ENCODE results near the gene SH3PXD2A. TPM values are rescaled to one million over a fixed set of nuclear protein-coding genes. Genes with fewer than 3 reads are reported as not detected.

The SH3PXD2A gene
- total RNA-seq, 5 donors from 2014 or later (not counting 1 experiment from before 2014, with no cell fraction given): 5.8 to 11.8 (median 9.8) TPM

DNA sequence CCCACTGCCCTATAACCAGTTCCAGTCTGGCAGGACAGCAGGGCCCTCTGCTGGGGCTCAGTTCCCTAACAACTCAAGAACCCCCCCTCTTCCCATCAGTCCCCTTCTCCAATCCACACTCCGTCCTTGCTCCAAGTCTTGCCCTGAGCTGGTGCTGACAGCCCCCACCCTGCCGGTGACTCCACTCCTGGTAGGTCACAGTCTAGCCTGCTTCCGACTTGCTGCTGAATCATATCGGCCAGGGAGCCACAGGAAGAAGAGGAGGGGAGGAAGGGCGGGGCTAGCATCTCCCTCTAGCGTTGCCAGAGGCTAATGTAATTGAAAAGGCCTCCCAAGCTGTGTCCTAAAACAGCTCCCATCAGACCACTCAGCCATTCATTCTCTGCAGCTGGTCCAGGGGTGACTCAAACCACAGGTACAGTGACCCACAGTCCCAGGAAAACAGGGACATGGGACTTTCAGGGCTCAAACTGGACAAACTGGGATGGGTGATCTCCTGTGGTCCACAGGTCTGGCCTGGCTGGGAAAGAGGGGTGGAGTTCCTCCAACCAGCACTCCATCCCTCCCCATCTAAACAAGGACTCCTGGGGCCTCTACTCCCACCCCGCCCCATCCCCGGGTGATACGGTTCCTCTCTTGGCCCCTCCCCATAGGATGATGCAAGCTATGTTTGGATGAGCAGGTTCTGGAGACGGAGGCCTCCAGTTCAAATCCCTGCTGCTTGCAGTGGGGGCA is 158.8 kb downstream of the SH3PXD2A start:
- peaks cover 19 to 38% (median 29%) of the 10 kb centered on the region in 3 donors for H3K4me1 Mint-ChIP-seq
- WGBS (ENCODE audit: insufficient coverage): 10% methylated on average over 2 of the region's 10 CpGs
- H3K27me3 Mint-ChIP-seq: peaks cover 0 to 3% of the 10 kb centered on the region in 2 donors
- CTCF ChIA-PET: interaction anchor here (0.5 to 1.0 kb wide), 2 partner anchors 18 to 197 kb away, joined by 4 to 9 read pairs; no protein-coding TSS in a partner anchor
- no peaks in the 10 kb centered on the region for H3K36me3 ChIP-seq (ENCODE audit: control insufficient read depth in 2 of 2, extremely low read depth in 1 of 2, insufficient read depth in 1 of 2, low read length in 1 of 2)
- no peaks in the 10 kb centered on the region for H3K9me3 Mint-ChIP-seq
- no peak overlapping the region for H3K27ac ChIP-seq (ENCODE audit: low read length)
- no peak overlapping the region for H3K4me3 ChIP-seq (ENCODE audit: control insufficient read depth in 1 of 2, extremely low read depth in 1 of 2, low read length in 1 of 2)
- DNase-seq: peak in 34 of 35 experiments; percentile 6 to 72 (median 42)
- H3K27me3 ChIP-seq (replicated peaks in 1 of 2; ENCODE audit: control insufficient read depth in 2 of 2, extremely low read depth in 1 of 2, insufficient read depth in 2 of 2, low read length in 1 of 2): peaks cover 0 to 12% of the 10 kb centered on the region in 2 experiments
- POLR2A ChIA-PET: no interaction called here
- H3K9me3 ChIP-seq: no peaks in the 10 kb centered on the region
- H3K27ac Mint-ChIP-seq: peak overlapping the region; percentile 35 to 37
- H3K36me3 Mint-ChIP-seq: no peaks in the 10 kb centered on the region
- peak; percentile 62 to 74 (median 69) for ATAC-seq (replicated peaks in 1 of 4)
- peaks cover 9 to 43% of the 10 kb centered on the region in 2 experiments for H3K4me1 ChIP-seq (ENCODE audit: control insufficient read depth in 1 of 2, extremely low read depth in 1 of 2, insufficient read depth in 2 of 2, low read length in 2 of 2)
- H3K4me3 Mint-ChIP-seq: peak overlapping the region; percentile 31 to 52 (median 39)

DNA sequence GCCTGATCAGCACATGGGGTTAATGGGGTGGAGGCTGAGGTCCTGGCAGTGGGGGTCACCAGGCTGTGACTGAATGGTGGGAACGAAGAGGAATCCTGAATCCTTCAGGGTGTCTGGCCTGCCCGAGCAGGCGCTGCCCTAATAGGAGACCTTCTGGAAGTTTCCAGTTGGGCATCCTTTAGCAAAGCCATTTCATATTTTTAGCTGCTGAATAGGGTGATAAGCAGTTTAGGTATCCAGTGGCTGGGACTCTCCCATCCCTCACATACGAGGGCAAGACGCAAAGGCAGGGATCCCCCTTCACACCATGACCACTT is 159.3 kb downstream of the SH3PXD2A start:
- Histone ChIP-seq H3K36me3 (ENCODE audit: control insufficient read depth in 2 of 2, extremely low read depth in 1 of 2, insufficient read depth in 1 of 2, low read length in 1 of 2) (no peaks in the 10 kb centered on the region), H3K27me3 (replicated peaks in 1 of 2; ENCODE audit: control insufficient read depth in 2 of 2, extremely low read depth in 1 of 2, insufficient read depth in 2 of 2, low read length in 1 of 2) (peaks cover 0 to 12% of the 10 kb centered on the region in 2 experiments), H3K27ac (ENCODE audit: low read length) (no peak overlapping the region), H3K9me3 (no peaks in the 10 kb centered on the region), H3K4me3 (ENCODE audit: control insufficient read depth in 1 of 2, extremely low read depth in 1 of 2, low read length in 1 of 2) (no peak overlapping the region), H3K4me1 (ENCODE audit: control insufficient read depth in 1 of 2, extremely low read depth in 1 of 2, insufficient read depth in 2 of 2, low read length in 2 of 2) (peaks cover 9 to 43% of the 10 kb centered on the region in 2 experiments)
- Mint-ChIP-seq H3K36me3 (no peaks in the 10 kb centered on the region), H3K27me3 (peaks cover 0 to 3% of the 10 kb centered on the region in 2 donors), H3K4me3 (peak overlapping the region in 1 of 3 donors; percentile 52), H3K4me1 (peaks cover 23 to 41% (median 32%) of the 10 kb centered on the region in 3 donors), H3K9me3 (no peaks in the 10 kb centered on the region), H3K27ac (no peak overlapping the region)
- ChIA-PET CTCF (interaction anchor here (0.5 to 1.0 kb wide), 2 partner anchors 18 to 197 kb away, joined by 4 to 9 read pairs; no protein-coding TSS in a partner anchor), POLR2A (no interaction called here)
- WGBS (ENCODE audit: insufficient coverage): 73% methylated on average over 3 of the region's 5 CpGs
- ATAC-seq (replicated peaks in 1 of 4) (no peak), DNase-seq (no peak)

GRCh38 chr10:103695584-103696005 is 159.8 kb downstream of the SH3PXD2A start:
- CTCF ChIA-PET: no interaction called here
- no peak overlapping the region for H3K4me3 ChIP-seq (ENCODE audit: control insufficient read depth in 1 of 2, extremely low read depth in 1 of 2, low read length in 1 of 2)
- H3K4me1 Mint-ChIP-seq: peaks cover 23 to 42% (median 32%) of the 10 kb centered on the region in 3 donors
- POLR2A ChIA-PET: no interaction called here
- no peaks in the 10 kb centered on the region for H3K9me3 ChIP-seq
- H3K36me3 Mint-ChIP-seq: no peaks in the 10 kb centered on the region
- peaks cover 0 to 3% of the 10 kb centered on the region in 2 donors for H3K27me3 Mint-ChIP-seq
- H3K27ac ChIP-seq (ENCODE audit: low read length): no peak overlapping the region
- no peaks in the 10 kb centered on the region for H3K36me3 ChIP-seq (ENCODE audit: control insufficient read depth in 2 of 2, extremely low read depth in 1 of 2, insufficient read depth in 1 of 2, low read length in 1 of 2)
- no peak for DNase-seq
- H3K27ac Mint-ChIP-seq: no peak overlapping the region
- no peak for ATAC-seq (replicated peaks in 1 of 4)
- H3K4me1 ChIP-seq (ENCODE audit: control insufficient read depth in 1 of 2, extremely low read depth in 1 of 2, insufficient read depth in 2 of 2, low read length in 2 of 2): peaks cover 9 to 43% of the 10 kb centered on the region in 2 experiments
- no peaks in the 10 kb centered on the region for H3K9me3 Mint-ChIP-seq
- WGBS (ENCODE audit: insufficient coverage): no CpG with 5 or more reads among the region's 4 CpGs
- peaks cover 0 to 12% of the 10 kb centered on the region in 2 experiments for H3K27me3 ChIP-seq (replicated peaks in 1 of 2; ENCODE audit: control insufficient read depth in 2 of 2, extremely low read depth in 1 of 2, insufficient read depth in 2 of 2, low read length in 1 of 2)
- no peak overlapping the region for H3K4me3 Mint-ChIP-seq

GRCh38 chr10:103693812-103694205 is 161.6 kb downstream of the SH3PXD2A start:
- no peak overlapping the region for H3K27ac ChIP-seq (ENCODE audit: low read length)
- H3K4me3 ChIP-seq (ENCODE audit: control insufficient read depth in 1 of 2, extremely low read depth in 1 of 2, low read length in 1 of 2): peak overlapping the region; percentile 52 to 73
- ChIA-PET POLR2A (no interaction called here), CTCF (no interaction called here)
- peaks cover 9 to 43% of the 10 kb centered on the region in 2 experiments for H3K4me1 ChIP-seq (ENCODE audit: control insufficient read depth in 1 of 2, extremely low read depth in 1 of 2, insufficient read depth in 2 of 2, low read length in 2 of 2)
- Mint-ChIP-seq H3K36me3 (no peaks in the 10 kb centered on the region), H3K4me1 (peaks cover 23 to 44% (median 32%) of the 10 kb centered on the region in 3 donors), H3K9me3 (no peaks in the 10 kb centered on the region), H3K27me3 (peaks cover 0 to 3% of the 10 kb centered on the region in 2 donors), H3K27ac (peak overlapping the region; percentile 61 to 83), H3K4me3 (peak overlapping the region; percentile 87 to 91 (median 87))
- no peaks in the 10 kb centered on the region for H3K9me3 ChIP-seq
- peaks cover 0 to 12% of the 10 kb centered on the region in 2 experiments for H3K27me3 ChIP-seq (replicated peaks in 1 of 2; ENCODE audit: control insufficient read depth in 2 of 2, extremely low read depth in 1 of 2, insufficient read depth in 2 of 2, low read length in 1 of 2)
- H3K36me3 ChIP-seq (ENCODE audit: control insufficient read depth in 2 of 2, extremely low read depth in 1 of 2, insufficient read depth in 1 of 2, low read length in 1 of 2): no peaks in the 10 kb centered on the region
- ATAC-seq (replicated peaks in 1 of 4) (no peak), DNase-seq (no peak)
- WGBS (ENCODE audit: insufficient coverage): 34% methylated on average over 5 of the region's 5 CpGs

- Mint-ChIP-seq H3K9me3 (no peaks in the 10 kb centered on the region), H3K4me1 (peaks cover 23 to 44% (median 32%) of the 10 kb centered on the region in 3 donors), H3K27ac (peak overlapping the region; percentile 61 to 83), H3K27me3 (peaks cover 0 to 3% of the 10 kb centered on the region in 2 donors), H3K4me3 (peak overlapping the region; percentile 87 to 91 (median 87)), H3K36me3 (no peaks in the 10 kb centered on the region)
- Histone ChIP-seq H3K9me3 (no peaks in the 10 kb centered on the region), H3K36me3 (ENCODE audit: control insufficient read depth in 2 of 2, extremely low read depth in 1 of 2, insufficient read depth in 1 of 2, low read length in 1 of 2) (no peaks in the 10 kb centered on the region), H3K27me3 (replicated peaks in 1 of 2; ENCODE audit: control insufficient read depth in 2 of 2, extremely low read depth in 1 of 2, insufficient read depth in 2 of 2, low read length in 1 of 2) (peaks cover 0 to 12% of the 10 kb centered on the region in 2 experiments), H3K27ac (ENCODE audit: low read length) (no peak overlapping the region), H3K4me1 (ENCODE audit: control insufficient read depth in 1 of 2, extremely low read depth in 1 of 2, insufficient read depth in 2 of 2, low read length in 2 of 2) (peaks cover 9 to 43% of the 10 kb centered on the region in 2 experiments), H3K4me3 (ENCODE audit: control insufficient read depth in 1 of 2, extremely low read depth in 1 of 2, low read length in 1 of 2) (peak overlapping the region; percentile 52 to 73)
- DNase-seq (peak in 20 of 35 experiments; percentile 8 to 68 (median 24)), ATAC-seq (replicated peaks in 1 of 4) (peak; percentile 61 to 65 (median 62))
- WGBS (ENCODE audit: insufficient coverage): under 1% methylated on average over 61 of the region's 69 CpGs
- ChIA-PET CTCF (no interaction called here), POLR2A (no interaction called here)
Observed at GRCh38 chr10:103692952-103693811, 162.2 kb downstream of the SH3PXD2A start.

DNA sequence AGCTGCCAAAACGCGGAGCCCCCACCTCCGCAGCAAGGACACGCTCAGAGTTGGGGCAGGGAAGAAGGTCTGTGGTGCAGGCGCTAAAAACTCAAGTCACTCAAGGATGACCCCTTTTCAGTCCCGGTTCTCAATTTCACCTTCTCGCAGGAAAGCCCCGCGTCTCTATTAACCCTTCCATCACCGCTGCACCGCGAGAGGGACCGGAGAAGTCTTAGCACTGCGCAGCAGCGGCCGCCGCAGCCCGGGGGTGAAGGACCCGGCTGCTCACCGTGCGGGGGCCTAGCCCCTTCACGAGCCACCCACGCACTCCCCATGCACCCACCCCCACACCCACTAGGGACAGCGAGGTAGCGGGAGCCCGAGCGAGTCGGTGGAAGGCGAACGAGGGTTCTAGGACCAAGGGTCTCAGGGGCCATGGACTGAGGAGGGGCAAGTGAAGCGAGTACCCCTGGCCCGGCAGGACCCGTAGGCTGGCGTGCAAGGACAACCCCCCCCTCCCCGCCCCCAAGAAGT is 162.9 kb downstream of the SH3PXD2A start:
- peak overlapping the region; percentile 62 to 91 (median 64) for H3K4me3 Mint-ChIP-seq
- peaks cover 9 to 43% of the 10 kb centered on the region in 2 experiments for H3K4me1 ChIP-seq (ENCODE audit: control insufficient read depth in 1 of 2, extremely low read depth in 1 of 2, insufficient read depth in 2 of 2, low read length in 2 of 2)
- POLR2A ChIA-PET: no interaction called here
- H3K4me1 Mint-ChIP-seq: peaks cover 23 to 41% (median 32%) of the 10 kb centered on the region in 3 donors
- WGBS (ENCODE audit: insufficient coverage): 7% methylated on average over 13 of the region's 35 CpGs
- no peaks in the 10 kb centered on the region for H3K36me3 ChIP-seq (ENCODE audit: control insufficient read depth in 2 of 2, extremely low read depth in 1 of 2, insufficient read depth in 1 of 2, low read length in 1 of 2)
- H3K27ac ChIP-seq (ENCODE audit: low read length): no peak overlapping the region
- H3K9me3 ChIP-seq: no peaks in the 10 kb centered on the region
- DNase-seq (peak in 12 of 35 experiments; percentile 11 to 55 (median 20)), ATAC-seq (replicated peaks in 1 of 4) (peak in 1 of 4 experiments; percentile 17)
- peak overlapping the region; percentile 51 to 52 for H3K4me3 ChIP-seq (ENCODE audit: control insufficient read depth in 1 of 2, extremely low read depth in 1 of 2, low read length in 1 of 2)
- peaks cover 0 to 12% of the 10 kb centered on the region in 2 experiments for H3K27me3 ChIP-seq (replicated peaks in 1 of 2; ENCODE audit: control insufficient read depth in 2 of 2, extremely low read depth in 1 of 2, insufficient read depth in 2 of 2, low read length in 1 of 2)
- CTCF ChIA-PET: interaction anchor here in 1 of 2 donors (1.2 kb wide), 1 partner anchor 14 kb away, joined by 5 read pairs; no protein-coding TSS in a partner anchor
- no peak overlapping the region for H3K27ac Mint-ChIP-seq
- H3K36me3 Mint-ChIP-seq: no peaks in the 10 kb centered on the region
- H3K9me3 Mint-ChIP-seq: no peaks in the 10 kb centered on the region
- H3K27me3 Mint-ChIP-seq: peaks cover 0 to 3% of the 10 kb centered on the region in 2 donors

All from T-cell (primary cell).